KOPT-K1 (cell line): ENCODE data around the gene MGAT4B.

Source experiments
- H3K27ac ChIP-seq: fragments of 200-600 bp; sonication (generic); 2 replicates; pipeline ENCODE4 v1.5.1; 2016; ENCODE audit warnings: antibody characterized with exemption, mild to moderate bottlenecking, low read depth, low read length; ENCODE audit not compliant: poor library complexity, severe bottlenecking
- H3K36me3 ChIP-seq: fragments of 200-600 bp; sonication (generic); 2 replicates; pipeline ENCODE4 v1.5.1; 2017; ENCODE audit warnings: antibody characterized with exemption, mild to moderate bottlenecking, low read length, moderate library complexity; ENCODE audit not compliant: insufficient read depth
- H3K9me3 ChIP-seq: fragments of 200-600 bp; sonication (generic); 2 replicates; pipeline ENCODE4 v1.5.1; 2017; ENCODE audit warnings: antibody characterized with exemption, low read length, mild to moderate bottlenecking; ENCODE audit not compliant: insufficient read depth, poor library complexity, severe bottlenecking

The MGAT4B gene

GRCh38 chr5:179779826-179780225 lies 26.8 kb downstream of the MGAT4B start:
- no peaks in the 10 kb centered on the region for H3K9me3 ChIP-seq
- H3K36me3 ChIP-seq, result peaks cover 69% of the 10 kb centered on the region
- H3K27ac ChIP-seq, result no peak overlapping the region

DNA sequence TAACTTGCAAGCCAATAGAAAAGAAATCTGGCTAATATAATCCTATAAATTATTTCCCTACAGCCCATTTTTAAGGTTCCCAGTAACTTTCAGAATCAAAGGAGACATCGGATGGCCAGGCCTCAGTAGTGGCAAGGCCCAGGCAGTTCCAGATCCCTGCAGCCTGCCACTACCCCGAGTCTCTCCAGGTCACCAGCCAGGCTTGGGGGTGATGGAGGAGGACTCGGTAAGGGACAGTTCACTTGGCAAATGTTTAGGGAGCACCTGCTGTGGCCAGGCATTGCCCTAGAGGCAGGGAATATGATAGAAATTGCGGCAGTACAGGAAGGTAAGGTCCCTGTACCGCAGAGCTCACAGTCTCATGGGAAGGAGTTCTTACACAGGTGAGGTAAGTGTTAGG lies 28.1 kb downstream of the MGAT4B start:
- Histone ChIP-seq H3K9me3 (no peaks in the 10 kb centered on the region), H3K27ac (no peak overlapping the region), H3K36me3 (peaks cover 81% of the 10 kb centered on the region)

GRCh38 chr5:179777909-179778308 lies 28.8 kb downstream of the MGAT4B start:
- Histone ChIP-seq H3K36me3 (peaks cover 88% of the 10 kb centered on the region), H3K27ac (no peak overlapping the region), H3K9me3 (no peaks in the 10 kb centered on the region)

GRCh38 chr5:179777456-179777855 lies 29.2 kb downstream of the MGAT4B start:
- H3K36me3 ChIP-seq, result peaks cover 93% of the 10 kb centered on the region

GRCh38 chr5:179776411-179776938 lies 30.2 kb downstream of the MGAT4B start:
- Histone ChIP-seq H3K9me3 (no peaks in the 10 kb centered on the region), H3K36me3 (peaks cover 95% of the 10 kb centered on the region), H3K27ac (no peak overlapping the region)

More at GRCh38 chr5:179777456-179777855, 29.2 kb downstream of the MGAT4B start:
- no peak overlapping the region for H3K27ac ChIP-seq
- H3K9me3 ChIP-seq, result no peaks in the 10 kb centered on the region

DNA sequence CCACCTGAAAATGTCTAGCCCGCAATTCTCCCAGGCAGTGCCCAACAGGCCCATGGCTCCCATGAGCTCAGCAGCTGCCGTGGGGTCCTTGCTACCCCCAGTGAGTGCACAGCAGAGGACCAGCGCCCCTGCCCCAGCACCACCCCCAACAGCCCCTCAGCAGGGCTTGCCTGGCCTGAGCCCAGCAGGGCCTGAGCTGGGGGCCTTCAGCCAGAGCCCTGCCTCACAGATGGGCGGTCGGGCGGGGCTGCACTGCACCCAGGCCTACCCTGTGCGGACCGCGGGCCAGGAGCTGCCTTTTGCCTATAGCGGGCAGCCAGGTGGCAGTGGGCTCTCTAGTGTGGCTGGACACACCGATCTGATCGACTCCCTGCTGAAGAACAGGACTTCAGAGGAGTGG lies 32.2 kb downstream of the MGAT4B start:
- Histone ChIP-seq H3K36me3 (peaks cover 99% of the 10 kb centered on the region), H3K27ac (no peak overlapping the region)

DNA sequence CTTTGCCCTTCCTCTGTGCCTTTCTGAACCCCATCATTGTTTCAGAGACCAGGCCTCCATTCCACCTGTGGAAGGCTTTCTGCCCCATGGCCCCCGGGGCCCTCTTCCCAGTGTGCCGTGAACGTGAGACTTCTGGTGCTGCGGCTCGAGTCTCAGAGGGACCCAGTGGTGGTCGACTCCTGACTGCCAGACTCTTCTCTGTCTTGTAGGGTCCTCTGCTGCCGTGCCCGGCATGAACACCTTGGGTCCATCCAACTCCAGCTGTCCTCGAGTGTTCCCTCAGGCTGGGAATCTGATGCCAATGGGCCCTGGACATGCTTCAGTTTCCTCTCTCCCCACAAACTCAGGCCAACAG lies 33.0 kb downstream of the MGAT4B start:
- no peaks in the 10 kb centered on the region for H3K9me3 ChIP-seq
- peaks cover 99% of the 10 kb centered on the region for H3K36me3 ChIP-seq
- no peak overlapping the region for H3K27ac ChIP-seq

More for the DNA sequence above, 32.2 kb downstream of the MGAT4B start:
- H3K9me3 ChIP-seq, result no peaks in the 10 kb centered on the region

DNA sequence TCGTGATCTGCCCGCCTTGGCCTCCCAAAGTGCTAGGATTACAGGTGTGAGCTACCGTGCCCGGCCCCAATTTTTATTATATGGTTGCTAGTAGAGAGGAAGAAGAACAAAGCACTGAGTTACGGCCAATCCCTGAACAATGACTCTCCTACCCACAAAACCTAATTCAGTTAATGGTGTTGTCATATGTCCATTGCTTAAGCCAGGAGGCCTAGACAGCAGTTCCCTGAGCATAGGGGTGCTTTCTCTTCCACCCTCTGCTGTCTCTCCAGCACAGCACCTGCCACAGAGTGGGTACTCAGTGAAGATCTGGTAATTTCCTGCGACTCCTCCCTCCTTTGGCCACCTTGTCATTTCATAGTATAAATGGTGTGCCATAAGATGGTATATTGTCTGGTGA lies 34.3 kb downstream of the MGAT4B start:
- Histone ChIP-seq H3K27ac (no peak overlapping the region), H3K9me3 (no peaks in the 10 kb centered on the region), H3K36me3 (peaks cover 99% of the 10 kb centered on the region)

- Histone ChIP-seq H3K9me3 (no peaks in the 10 kb centered on the region), H3K36me3 (peaks cover 99% of the 10 kb centered on the region), H3K27ac (no peak overlapping the region)
Observed at GRCh38 chr5:179771311-179771895, 35.3 kb downstream of the MGAT4B start.

DNA sequence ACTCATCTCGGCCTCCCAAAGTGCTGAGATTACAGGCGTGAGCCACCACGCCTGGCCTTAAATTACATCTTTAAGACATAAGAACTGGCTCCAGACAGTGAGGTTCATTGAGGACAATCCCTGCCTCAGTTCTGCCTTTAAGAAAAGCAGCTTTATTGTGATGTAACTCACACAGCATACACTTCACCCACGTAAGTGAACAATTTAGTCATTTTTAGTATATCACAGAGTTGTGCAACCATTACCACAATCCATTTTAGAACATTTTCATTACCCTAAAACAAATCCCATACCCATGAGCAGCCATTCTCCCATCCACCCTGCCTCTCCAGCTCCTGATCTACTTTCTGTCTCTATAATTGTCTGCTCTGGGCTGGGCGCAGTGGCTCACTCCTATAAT lies 36.9 kb downstream of the MGAT4B start:
- H3K36me3 ChIP-seq, result peaks cover 100% of the 10 kb centered on the region
- no peak overlapping the region for H3K27ac ChIP-seq
- no peaks in the 10 kb centered on the region for H3K9me3 ChIP-seq

GRCh38 chr5:179769271-179769670 lies 37.4 kb downstream of the MGAT4B start:
- Histone ChIP-seq H3K9me3 (no peaks in the 10 kb centered on the region), H3K36me3 (peaks cover 94% of the 10 kb centered on the region), H3K27ac (no peak overlapping the region)

DNA sequence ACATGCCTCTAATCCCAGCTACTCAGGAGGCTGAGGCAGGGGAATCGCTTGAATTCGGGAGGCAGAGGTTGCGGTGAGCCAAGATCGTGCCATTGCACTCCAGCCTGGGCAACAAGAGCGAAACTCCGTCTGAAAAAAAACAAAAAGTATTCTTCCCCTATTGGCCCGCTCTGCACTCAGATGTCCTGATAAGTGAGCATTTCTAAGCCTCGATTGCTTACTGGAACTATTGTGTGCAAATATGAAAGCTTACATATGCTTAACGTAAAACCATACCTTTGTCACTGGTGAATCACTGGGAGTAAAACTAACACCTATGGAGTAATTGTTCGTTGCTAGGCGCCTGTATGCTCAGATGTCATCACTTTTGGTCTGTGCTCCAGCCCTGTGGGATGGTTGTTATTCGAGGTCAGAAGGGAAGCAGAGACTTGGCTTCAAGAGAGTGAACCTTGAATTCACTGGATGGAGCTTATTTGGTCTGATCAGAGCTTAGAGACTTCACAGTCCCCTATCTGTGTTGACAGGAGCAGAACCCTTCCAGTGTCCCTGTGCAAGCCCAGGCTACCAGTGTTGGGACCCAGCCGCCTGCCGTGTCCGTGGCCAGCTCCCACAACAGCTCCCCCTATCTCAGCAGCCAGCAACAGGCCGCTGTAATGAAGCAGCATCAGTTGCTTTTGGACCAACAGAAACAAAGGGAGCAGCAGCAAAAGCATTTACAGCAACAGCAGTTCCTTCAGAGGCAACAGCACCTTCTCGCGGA lies 38.2 kb downstream of the MGAT4B start:
- H3K9me3 ChIP-seq, result no peaks in the 10 kb centered on the region
- no peak overlapping the region for H3K27ac ChIP-seq
- peaks cover 87% of the 10 kb centered on the region for H3K36me3 ChIP-seq

DNA sequence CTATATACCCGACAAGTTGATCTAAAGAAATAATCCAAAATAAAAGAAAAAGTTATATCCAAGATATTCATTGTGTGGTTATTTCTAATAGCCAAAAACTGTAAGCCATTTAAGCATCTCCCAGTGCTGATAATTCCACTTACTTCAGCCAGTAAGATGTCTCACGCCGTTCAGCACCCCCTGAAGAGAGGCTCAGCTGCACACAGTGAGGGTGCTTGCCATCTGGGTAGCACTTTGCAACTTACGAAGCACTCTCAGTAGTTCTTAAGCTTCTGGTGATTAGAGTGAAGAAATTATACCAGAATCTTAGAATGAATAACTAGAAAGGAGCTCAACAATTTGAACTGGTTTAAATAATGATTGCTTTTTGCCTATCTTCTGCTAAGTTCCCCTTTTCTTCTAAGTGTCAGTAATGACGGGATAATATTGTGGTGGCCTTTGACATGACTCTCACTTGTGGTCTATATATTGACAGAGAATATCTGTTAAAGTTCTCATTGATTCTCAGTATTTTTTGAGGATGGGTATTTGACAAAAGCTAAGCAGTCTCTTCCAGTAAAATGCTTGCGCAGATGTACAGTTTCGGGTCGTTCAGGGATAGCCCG lies 39.1 kb downstream of the MGAT4B start:
- Histone ChIP-seq H3K36me3 (peaks cover 78% of the 10 kb centered on the region), H3K9me3 (no peaks in the 10 kb centered on the region)

DNA sequence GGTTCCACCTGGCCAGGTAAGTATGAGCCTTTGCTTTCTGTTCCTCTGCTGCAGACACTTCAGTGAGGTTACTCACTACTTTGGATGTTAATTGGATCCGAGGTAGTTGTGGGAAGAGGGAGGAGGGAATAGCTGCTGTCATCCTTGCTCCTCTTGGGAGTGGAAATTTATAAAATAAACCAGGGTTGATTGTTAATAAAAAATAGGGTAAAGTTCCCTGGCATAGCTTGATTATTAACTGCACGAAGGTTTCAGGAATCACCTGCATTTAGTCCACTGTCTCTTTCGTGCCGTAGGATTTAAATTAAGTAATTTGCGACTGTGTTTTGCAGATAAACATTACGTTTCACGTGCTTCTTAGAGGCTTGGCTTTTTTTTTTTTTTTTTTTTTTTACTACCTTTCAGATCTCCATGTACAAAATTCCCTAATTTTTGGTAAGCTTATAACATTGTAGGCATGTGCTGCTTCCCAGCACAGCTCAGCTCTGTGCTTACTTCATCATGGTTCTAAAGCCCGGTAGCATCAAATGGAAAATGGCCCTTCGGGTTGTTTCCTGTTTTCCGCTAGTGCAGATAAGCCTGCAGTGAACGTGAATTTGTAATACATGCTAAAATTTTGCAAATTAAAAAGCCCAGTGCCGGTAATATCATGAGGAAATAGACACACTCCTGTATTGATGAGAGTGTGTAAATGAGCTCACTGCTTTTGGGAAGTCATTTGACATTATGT lies 39.8 kb downstream of the MGAT4B start:
- Histone ChIP-seq H3K9me3 (no peaks in the 10 kb centered on the region), H3K36me3 (peaks cover 71% of the 10 kb centered on the region), H3K27ac (no peak overlapping the region)

More for the DNA sequence above, 39.1 kb downstream of the MGAT4B start:
- H3K27ac ChIP-seq, result no peak overlapping the region
